Measurements from ENCODE around the gene C16orf46. TPM values are rescaled to one million over a fixed set of nuclear protein-coding genes. Genes with fewer than 3 reads are reported as not detected.

C16orf46 gene
- total and polyA plus RNA-seq, 2 of the 4 experiments (the other 2 are of a cell fraction) = 0.27 to 0.72 TPM

- 0 out of 2 replicates have a peak, but pooled peaks have one; percentile 33 for TF ChIP-seq MAZ (IDR thresholded peaks at IDR 0.05; ENCODE audit: borderline replicate concordance, low read depth, low read length)
- 0 out of 2 replicates have a peak, but pooled peaks have one; percentile 12 for TF ChIP-seq USF2 (IDR thresholded peaks at IDR 0.05; ENCODE audit: low read depth, low read length)
- TF ChIP-seq FOS (IDR thresholded peaks at IDR 0.05; ENCODE audit: low read depth, low read length) = no peak
- H3K56ac ChIP-seq (ENCODE audit: extremely low read depth, insufficient read depth, low read length) = peak overlapping the region; percentile 34; the same call in 1 of the 2 replicates
- H2BK20ac ChIP-seq (ENCODE audit: low read depth, low read length) = no peak overlapping the region
- 1% methylated on average over 14 of the region's 27 CpGs; no CpG with 5 or more reads in 1 of the 2 experiments for WGBS, 2 experiments (ENCODE audit: extremely low coverage in 2 of 2, insufficient read length in 1 of 2)
- no peak overlapping the region for H3K14ac ChIP-seq (replicated peaks; ENCODE audit: low read depth, low read length)
- no peak overlapping the region for H4K5ac ChIP-seq (ENCODE audit: low read depth, low read length)
- peak overlapping the region; percentile 28 for H2BK5ac ChIP-seq (ENCODE audit: low read depth, low read length, poor library complexity, severe bottlenecking)
- in situ Hi-C loops (cut with MboI; ENCODE audit: low sequenced_read_pairs) = no loop called here
- H2AK9ac ChIP-seq (replicated peaks; ENCODE audit: low read depth, low read length, poor library complexity) = peak overlapping the region; percentile 80
- no TSS peak for BruUV-seq (replicated peaks)
- H3K27me3 ChIP-seq (ENCODE audit: control insufficient read depth, insufficient read depth, low read length) = no peaks in the 10 kb centered on the region
- no peak overlapping the region for H2BK120ac ChIP-seq (ENCODE audit: low read depth, low read length)
- H3K36me3 ChIP-seq (ENCODE audit: control insufficient read depth, insufficient read depth, low read length) = no peaks in the 10 kb centered on the region
- peak overlapping the region; percentile 99 for H2AFZ ChIP-seq (replicated peaks; ENCODE audit: low read length, poor library complexity)
- ChIA-PET POLR2A (ENCODE audit: unreplicated experiment) (interaction anchor here (1.2 kb wide), 1 partner anchor 11 kb away, joined by 3 read pairs; no protein-coding TSS in a partner anchor), CTCF (interaction anchor here (0.6 to 1.2 kb wide), 2 partner anchors 98 to 900 kb away, joined by 3 read pairs; no protein-coding TSS in a partner anchor)
- H3K27ac ChIP-seq (ENCODE audit: insufficient read depth, low read length) = peak overlapping the region; percentile 41
- H3K79me1 ChIP-seq (ENCODE audit: low read depth in 1 of 2, low read length in 2 of 2) = 0 out of 4 replicates have a peak, but pooled peaks cover 0 to 4% of the 10 kb centered on the region in 2 experiments
- H4K91ac ChIP-seq (ENCODE audit: insufficient read depth, low read depth, low read length) = no peak overlapping the region
- no peak overlapping the region for H3K23ac ChIP-seq (ENCODE audit: low read depth, low read length)
- peak overlapping the region; percentile 39 for H3K9ac ChIP-seq (ENCODE audit: low read depth, low read length)
- H3K9me1 ChIP-seq (ENCODE audit: insufficient read depth, low read length) = 0 out of 2 replicates have a peak, but pooled peaks cover 6% of the 10 kb centered on the region
- H2AK5ac ChIP-seq (ENCODE audit: low read depth, low read length) = no peak overlapping the region
- H4K8ac ChIP-seq (ENCODE audit: low read depth in 2 of 2, low read length in 2 of 2) = peak overlapping the region in 1 of 2 experiments; percentile 56; a peak in 2 of 4 replicates
- H3K18ac ChIP-seq (ENCODE audit: low read depth, low read length) = peak overlapping the region; percentile 66; the same call in 1 of the 2 replicates
- peak; percentile 96 for ATAC-seq (ENCODE audit: low read depth)
- H3K4me3 ChIP-seq (ENCODE audit: insufficient read depth, low read depth, low read length) = peak overlapping the region; percentile 80
- H4K20me1 ChIP-seq (ENCODE audit: insufficient read depth, low read length) = no peaks in the 10 kb centered on the region; the same call in 1 of the 2 replicates
- intact Hi-C loops (cut with micrococcal nuclease) = loop anchor here (5.0 kb wide), 1 partner anchor 39 kb away; the partner anchor contains the start of gene ATMIN
- H3K4me2 ChIP-seq (ENCODE audit: low read depth, low read length) = peak overlapping the region; percentile 80
- 0 out of 2 replicates have a peak overlapping the region, but pooled peaks have one; percentile 2 for H3K4ac ChIP-seq (ENCODE audit: low read depth, low read length)
- no peak overlapping the region; the same call in 2 of the 3 replicates for H2BK15ac ChIP-seq (ENCODE audit: low read depth, low read length)
- H3K4me1 ChIP-seq (ENCODE audit: control insufficient read depth, insufficient read depth, low read length) = peaks cover 3% of the 10 kb centered on the region; the same call in 1 of the 2 replicates
- dilution Hi-C loops (cut with HindIII; ENCODE audit: low sequenced_read_pairs, unreplicated experiment) = no loop called here
- peak; percentile 76 for DNase-seq
- H3K9me3 ChIP-seq (ENCODE audit: control insufficient read depth, insufficient read depth, low read length) = no peaks in the 10 kb centered on the region
Measured at GRCh38 chr16:81076566-81077075, 417 bp downstream of the C16orf46 start.
